Endodermal cell (in vitro differentiated cells): Measurements from ENCODE around the gene SCARF2. TPM values are rescaled to one million over a fixed set of nuclear protein-coding genes. Genes with fewer than 3 reads are reported as not detected.

Source experiments
- DNase-seq: peaks from one replicate; pipeline ENCODE4 v3.0.0-alpha.2; 2017
- H3K27ac ChIP-seq: 2 replicates; pipeline ENCODE4 v1.5.1; 2013; ENCODE audit warnings: mild to moderate bottlenecking, low read depth, low read length, moderate library complexity
- H3K27me3 ChIP-seq: 2 replicates; pipeline ENCODE4 v1.6.1; 2013; ENCODE audit warnings: mild to moderate bottlenecking, low read length, moderate library complexity; ENCODE audit not compliant: insufficient read depth, control insufficient read depth, poor library complexity, severe bottlenecking
- H3K36me3 ChIP-seq: 2 replicates; pipeline ENCODE4 v1.7.0; 2013; ENCODE audit warnings: mild to moderate bottlenecking, low read length, moderate library complexity; ENCODE audit not compliant: control insufficient read depth, insufficient read depth
- H3K4me1 ChIP-seq: one replicate; pipeline ENCODE4 v1.7.0; 2013; ENCODE audit warnings: low read length; ENCODE audit not compliant: control insufficient read depth, insufficient read depth
- H3K4me3 ChIP-seq: 2 replicates; pipeline ENCODE4 v1.5.1; 2013; ENCODE audit warnings: mild to moderate bottlenecking, low read length, moderate library complexity
- H3K9ac ChIP-seq: 2 replicates; pipeline ENCODE4 v1.6.1; 2013; ENCODE audit warnings: mild to moderate bottlenecking, low read length, moderate library complexity; ENCODE audit not compliant: poor library complexity, severe bottlenecking; ENCODE audit errors: extremely low read depth
- H3K9me3 ChIP-seq: 2 replicates; pipeline ENCODE4 v1.6.1; 2013; ENCODE audit warnings: mild to moderate bottlenecking, low read length, moderate library complexity; ENCODE audit not compliant: control insufficient read depth
- H3K27ac Mint-ChIP-seq: 2 replicates; pipeline ENCODE4 v1.8.0; 2020; ENCODE audit warnings: mixed read lengths
- H3K27me3 Mint-ChIP-seq: 2 replicates; pipeline ENCODE4 v1.8.0; 2021; ENCODE audit warnings: mild to moderate bottlenecking, mixed read lengths; ENCODE audit not compliant: insufficient read depth
- H3K36me3 Mint-ChIP-seq: 2 replicates; pipeline ENCODE4 v1.8.0; 2020; ENCODE audit warnings: low read depth, mixed read lengths
- H3K4me1 Mint-ChIP-seq: 2 replicates; pipeline ENCODE4 v1.8.0; 2020; ENCODE audit warnings: mixed read lengths
- H3K4me3 Mint-ChIP-seq: 2 replicates; pipeline ENCODE4 v1.8.0; 2020; ENCODE audit warnings: mild to moderate bottlenecking, moderate library complexity, mixed read lengths
- H3K9me3 Mint-ChIP-seq: 2 replicates; pipeline ENCODE4 v1.8.0; 2020; ENCODE audit warnings: mild to moderate bottlenecking, mixed read lengths
- WGBS, 2 experiments: methylation state at CpG; one replicate each; pipeline versions ENCODE4 v1.1.5 to v1.1.7; 2013; ENCODE audit warnings: missing lambda C conversion rate in 2 of 2, mixed read lengths in 1 of 2; ENCODE audit not compliant: insufficient coverage in 1 of 2, insufficient read length in 1 of 2; 5-methylcytosine and 5-hydroxymethylcytosine counted together
- total RNA-seq, 2 donors: library from RNA; stranded (reverse); fragmentation: NEBNext Ultra II Directional in 1 of 2; extraction: Animal tissue kit (Norgen Biotek cat#: 25700) in 1 of 2; gene quantifications; 2 replicates in 1 of 2; 3 replicates in 1 of 2; pipeline ENCODE4 v1.2.1, GENCODE V29; 2021
- TF ChIP-seq, protein P1 (sequence below): fragments of 200-600 bp; sonication (generic); conservative IDR thresholded peaks from 2 replicates; pipeline ENCODE4 v1.5.0; 2021; ENCODE audit warnings: antibody characterized with exemption, mild to moderate bottlenecking

The SCARF2 gene
- total RNA-seq, 2 donors from 2014 or later: 19.8 to 20.3 TPM

DNA sequence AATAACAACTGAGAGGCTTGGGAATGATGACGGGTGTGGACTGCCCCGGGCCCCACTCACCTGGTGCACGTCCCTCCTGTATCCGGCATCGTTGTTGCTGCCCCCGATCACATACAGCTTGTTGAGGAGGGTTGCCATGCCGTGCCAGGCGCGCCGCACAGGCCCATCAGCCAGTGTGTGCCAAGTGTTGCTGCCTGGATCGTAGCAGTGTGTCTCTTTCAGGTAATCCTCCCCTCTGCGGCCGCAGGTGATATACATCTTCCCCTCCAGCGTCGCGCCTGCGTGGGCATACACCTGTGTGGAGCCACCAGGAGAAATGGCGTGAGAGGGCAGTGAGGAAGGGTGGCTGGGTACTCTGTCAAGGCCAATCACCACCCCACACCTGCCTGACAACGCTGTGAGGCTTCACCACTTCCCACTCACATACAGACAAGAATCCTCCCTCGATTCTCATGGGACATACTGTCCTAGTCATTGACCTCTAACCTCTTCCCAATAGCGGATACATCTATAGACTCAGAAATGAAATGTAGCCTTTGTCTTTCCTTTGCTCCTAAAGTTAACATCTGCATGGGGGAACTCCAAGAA is 8.9 kb upstream of the SCARF2 start:
- H3K9ac ChIP-seq: no peak overlapping the region
- no peaks in the 10 kb centered on the region for H3K27me3 ChIP-seq
- peaks cover 23% of the 10 kb centered on the region for H3K36me3 ChIP-seq
- H3K4me3 ChIP-seq: no peak overlapping the region
- Mint-ChIP-seq H3K36me3 (peaks cover 15% of the 10 kb centered on the region), H3K27me3 (no peaks in the 10 kb centered on the region), H3K4me1 (no peaks in the 10 kb centered on the region), H3K9me3 (no peaks in the 10 kb centered on the region), H3K27ac (no peak overlapping the region), H3K4me3 (no peak overlapping the region)
- no peak for DNase-seq
- no peaks in the 10 kb centered on the region for H3K9me3 ChIP-seq
- 97% methylated on average over 12 to 21 of the region's 21 CpGs for WGBS, 2 experiments
- TF ChIP-seq, protein P1, sequence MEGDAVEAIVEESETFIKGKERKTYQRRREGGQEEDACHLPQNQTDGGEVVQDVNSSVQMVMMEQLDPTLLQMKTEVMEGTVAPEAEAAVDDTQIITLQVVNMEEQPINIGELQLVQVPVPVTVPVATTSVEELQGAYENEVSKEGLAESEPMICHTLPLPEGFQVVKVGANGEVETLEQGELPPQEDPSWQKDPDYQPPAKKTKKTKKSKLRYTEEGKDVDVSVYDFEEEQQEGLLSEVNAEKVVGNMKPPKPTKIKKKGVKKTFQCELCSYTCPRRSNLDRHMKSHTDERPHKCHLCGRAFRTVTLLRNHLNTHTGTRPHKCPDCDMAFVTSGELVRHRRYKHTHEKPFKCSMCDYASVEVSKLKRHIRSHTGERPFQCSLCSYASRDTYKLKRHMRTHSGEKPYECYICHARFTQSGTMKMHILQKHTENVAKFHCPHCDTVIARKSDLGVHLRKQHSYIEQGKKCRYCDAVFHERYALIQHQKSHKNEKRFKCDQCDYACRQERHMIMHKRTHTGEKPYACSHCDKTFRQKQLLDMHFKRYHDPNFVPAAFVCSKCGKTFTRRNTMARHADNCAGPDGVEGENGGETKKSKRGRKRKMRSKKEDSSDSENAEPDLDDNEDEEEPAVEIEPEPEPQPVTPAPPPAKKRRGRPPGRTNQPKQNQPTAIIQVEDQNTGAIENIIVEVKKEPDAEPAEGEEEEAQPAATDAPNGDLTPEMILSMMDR: no peak
- H3K27ac ChIP-seq: no peak overlapping the region
- H3K4me1 ChIP-seq: no peaks in the 10 kb centered on the region

DNA sequence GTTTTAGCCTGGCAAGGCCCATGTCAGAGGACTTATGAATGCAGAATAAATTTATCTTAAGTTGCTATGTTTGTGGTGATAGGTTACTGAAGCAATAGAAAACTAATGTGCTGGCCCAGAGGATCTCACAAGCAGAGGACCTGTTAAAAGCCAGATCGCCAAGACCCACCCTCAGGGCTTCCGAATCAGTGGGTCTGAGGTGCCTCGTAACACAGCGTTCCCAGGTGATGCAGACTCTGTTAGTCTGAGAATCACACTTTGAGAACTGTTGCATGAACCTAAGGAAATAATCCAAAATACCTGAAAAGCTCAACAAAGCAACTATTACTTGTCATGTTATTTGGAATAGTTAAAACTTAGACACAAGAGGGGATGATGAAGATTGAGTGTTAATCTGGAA is 6.7 kb upstream of the SCARF2 start:
- H3K4me1 Mint-ChIP-seq: no peaks in the 10 kb centered on the region
- H3K27ac Mint-ChIP-seq: no peak overlapping the region
- Histone ChIP-seq H3K4me3 (no peak overlapping the region), H3K9me3 (no peaks in the 10 kb centered on the region), H3K27me3 (no peaks in the 10 kb centered on the region), H3K9ac (no peak overlapping the region), H3K27ac (no peak overlapping the region), H3K4me1 (no peaks in the 10 kb centered on the region), H3K36me3 (peaks cover 23% of the 10 kb centered on the region)
- H3K9me3 Mint-ChIP-seq: no peaks in the 10 kb centered on the region
- peaks cover 2% of the 10 kb centered on the region for H3K27me3 Mint-ChIP-seq
- DNase-seq: no peak
- WGBS, 2 experiments: 95 to 96% methylated on average over 4 of the region's 4 CpGs
- no peak overlapping the region for H3K4me3 Mint-ChIP-seq
- peaks cover 15% of the 10 kb centered on the region for H3K36me3 Mint-ChIP-seq
- TF ChIP-seq, protein P1: no peak

DNA sequence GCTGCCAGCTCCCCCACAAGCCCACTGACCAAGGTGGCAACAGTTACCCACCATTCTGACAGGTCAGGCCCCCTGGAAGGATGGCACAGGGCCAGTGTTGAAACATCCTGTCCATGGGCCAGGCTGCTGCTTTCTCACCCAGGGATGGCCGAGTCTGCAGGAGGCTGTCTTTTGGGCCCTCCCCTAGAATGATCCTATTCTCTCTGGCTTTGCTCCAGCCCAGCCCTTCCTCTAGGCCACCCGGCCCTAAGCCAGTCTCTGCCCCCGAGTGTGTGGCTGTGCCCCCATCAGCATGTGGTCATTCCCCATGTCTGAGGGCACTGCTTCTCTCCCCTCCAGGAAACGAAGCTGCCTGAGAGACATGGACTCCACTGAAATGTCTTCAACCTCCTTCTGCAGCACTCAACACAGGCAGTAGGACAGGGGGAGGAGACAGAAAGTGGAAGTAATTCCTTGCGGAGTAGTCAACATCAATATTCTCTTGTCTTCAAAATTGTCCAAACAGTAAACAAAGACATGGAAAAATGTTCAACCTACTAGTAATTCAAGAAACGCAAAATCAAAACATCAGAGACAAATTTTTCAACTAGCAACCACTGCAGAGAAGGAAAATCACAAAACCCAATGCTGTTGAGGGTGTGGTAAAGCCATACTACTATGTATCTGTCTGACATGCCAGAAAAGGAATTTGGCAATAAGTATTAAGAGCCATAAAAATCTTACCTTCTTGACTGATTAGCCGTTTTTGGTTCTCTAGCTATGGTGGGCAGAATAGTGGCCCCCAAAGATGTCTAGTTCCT is 5.1 kb upstream of the SCARF2 start:
- no peak overlapping the region for H3K9ac ChIP-seq
- TF ChIP-seq, protein P1: no peak
- peaks cover 6% of the 10 kb centered on the region for H3K4me1 Mint-ChIP-seq
- peaks cover 15% of the 10 kb centered on the region for H3K36me3 Mint-ChIP-seq
- peaks cover 23% of the 10 kb centered on the region for H3K36me3 ChIP-seq
- no peak overlapping the region for H3K4me3 ChIP-seq
- peaks cover 5% of the 10 kb centered on the region for H3K27me3 ChIP-seq
- H3K4me1 ChIP-seq: no peaks in the 10 kb centered on the region
- H3K27ac ChIP-seq: no peak overlapping the region
- no peaks in the 10 kb centered on the region for H3K9me3 ChIP-seq
- H3K4me3 Mint-ChIP-seq: no peak overlapping the region
- H3K27ac Mint-ChIP-seq: no peak overlapping the region
- 94 to 98% methylated on average over 4 to 7 of the region's 7 CpGs for WGBS, 2 experiments
- H3K9me3 Mint-ChIP-seq: no peaks in the 10 kb centered on the region
- peaks cover 11% of the 10 kb centered on the region for H3K27me3 Mint-ChIP-seq
- peak; percentile 26 for DNase-seq
